Left renal pelvis (tissue), 4 donors: Measurements from ENCODE around the gene EMD. TPM values are rescaled to one million over a fixed set of nuclear protein-coding genes. Genes with fewer than 3 reads are reported as not detected.
"Not testable (repeated sequence)": the region's sequence is repeated elsewhere in the genome, so short reads cannot be mapped to it uniquely, and the experiment has no call there.

Source experiments
- DNase-seq, 4 donors: peaks; one replicate each; pipeline ENCODE4 v3.0.0-alpha.2; 2013; ENCODE audit warnings: low read depth in 4 of 4, low spot score in 3 of 4
- polyA plus RNA-seq, 4 donors: library from polyadenylated mRNA; unstranded; fragments of 120-200 nt; gene quantifications; one replicate each; pipeline ENCODE4 v1.2.1, GENCODE V29; 2013; ENCODE audit not compliant: insufficient read length in 4 of 4

Gene EMD
- polyA plus RNA-seq = 10 to 100 TPM; 59.5 to 75.9 (median 68.4) TPM

DNA sequence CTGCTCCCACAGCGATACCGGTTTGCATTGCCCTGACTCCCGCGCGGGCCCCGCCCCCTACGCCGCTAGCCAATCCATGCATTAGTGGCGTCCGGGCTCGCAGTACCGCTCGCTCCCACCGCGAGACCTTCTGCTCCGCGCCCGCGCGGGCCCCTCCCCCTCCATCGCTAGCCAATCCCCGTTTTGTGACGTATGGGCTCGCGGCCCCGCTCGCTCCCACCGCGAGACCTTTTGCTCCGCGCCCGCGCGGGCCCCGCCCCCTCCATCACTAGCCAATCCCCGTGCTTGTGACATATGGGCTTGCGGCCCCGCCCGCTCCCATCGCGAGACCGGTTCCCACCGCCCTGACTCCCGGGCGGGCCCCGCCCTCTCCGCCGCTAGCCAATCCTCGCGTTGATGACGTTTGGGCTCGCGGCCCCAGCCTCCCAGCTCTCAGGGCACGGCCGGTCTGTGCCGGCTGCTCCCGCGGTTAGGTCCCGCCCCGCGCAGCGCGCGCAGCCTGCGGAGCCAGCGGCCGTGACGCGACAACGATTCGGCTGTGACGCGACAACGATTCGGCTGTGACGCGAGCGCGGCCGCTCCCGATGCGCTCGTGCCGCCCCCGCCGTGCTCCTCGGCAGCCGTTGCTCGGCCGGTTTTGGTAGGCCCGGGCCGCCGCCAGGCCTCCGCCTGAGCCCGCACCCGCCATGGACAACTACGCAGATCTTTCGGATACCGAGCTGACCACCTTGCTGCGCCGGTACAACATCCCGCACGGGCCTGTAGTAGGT, at the start of gene EMD:
EMD (plus strand) TSS at position 497 of the 770 bp plus-strand sequence; CDS start at position 687, 190 bp downstream.
- peak; percentile 83 to 91 (median 88) for DNase-seq

DNA sequence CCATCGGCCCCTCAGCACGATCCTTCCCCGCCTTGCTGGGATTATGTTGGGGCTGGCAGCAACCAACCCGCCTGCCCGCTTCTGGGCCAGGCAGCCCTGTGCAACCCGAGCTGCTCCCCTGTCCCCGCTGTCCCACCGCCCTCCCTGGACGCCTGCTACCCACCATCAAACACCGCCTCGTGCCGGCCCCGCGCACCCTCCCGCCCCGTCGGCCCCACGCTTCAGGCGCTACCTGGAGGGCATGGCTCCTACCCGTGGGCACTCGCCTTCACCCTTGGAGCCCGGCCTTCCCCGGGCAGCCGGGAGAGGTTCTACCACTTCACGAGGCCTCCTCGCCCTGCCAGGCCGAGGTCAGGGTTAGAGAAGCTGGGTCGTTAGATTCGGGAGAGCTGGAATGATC, 46.5 kb upstream of the EMD start:
- no peak for DNase-seq

DNA sequence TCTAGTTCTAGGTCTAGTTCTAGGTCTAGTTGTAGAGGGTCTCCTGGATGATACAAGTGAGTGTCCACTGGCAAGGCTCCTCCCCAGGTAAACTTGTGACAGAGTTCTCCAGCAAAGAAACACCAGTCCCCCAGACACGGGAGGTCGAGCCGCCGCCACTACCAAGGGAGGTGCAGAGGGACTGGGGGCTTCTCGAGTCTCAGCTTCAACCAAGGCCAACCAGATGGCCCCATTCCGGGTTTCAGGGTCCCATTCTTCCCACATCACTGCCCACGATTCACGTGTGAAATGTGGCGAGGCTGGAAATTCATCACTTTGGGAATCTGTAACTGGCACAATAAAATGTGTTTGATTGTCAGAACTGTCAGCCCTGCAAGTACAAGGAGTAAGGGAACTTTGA, 46.0 kb upstream of the EMD start:
- no peak for DNase-seq

DNA sequence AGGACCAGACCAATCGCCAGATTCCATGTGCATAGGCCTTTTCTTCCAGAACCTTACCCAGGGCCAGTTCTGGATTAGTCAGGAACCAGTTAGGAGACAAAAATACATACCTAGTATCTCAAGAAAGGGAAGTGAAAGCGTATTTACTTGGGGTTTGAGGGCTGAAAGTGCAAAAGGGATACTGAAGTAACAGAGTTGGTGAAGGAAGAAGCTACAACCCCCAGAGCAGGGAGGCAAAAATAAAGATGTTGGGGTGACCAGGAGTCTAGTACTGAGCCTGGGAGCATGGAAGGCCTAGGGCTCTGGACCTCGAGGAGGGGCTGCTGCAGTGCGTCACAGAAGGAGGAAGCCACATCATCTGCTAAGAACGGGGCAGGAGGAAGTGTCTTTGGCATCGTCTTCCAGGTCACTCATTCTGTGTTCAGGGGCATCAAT, 45.2 kb upstream of the EMD start:
- DNase-seq = no peak

DNA sequence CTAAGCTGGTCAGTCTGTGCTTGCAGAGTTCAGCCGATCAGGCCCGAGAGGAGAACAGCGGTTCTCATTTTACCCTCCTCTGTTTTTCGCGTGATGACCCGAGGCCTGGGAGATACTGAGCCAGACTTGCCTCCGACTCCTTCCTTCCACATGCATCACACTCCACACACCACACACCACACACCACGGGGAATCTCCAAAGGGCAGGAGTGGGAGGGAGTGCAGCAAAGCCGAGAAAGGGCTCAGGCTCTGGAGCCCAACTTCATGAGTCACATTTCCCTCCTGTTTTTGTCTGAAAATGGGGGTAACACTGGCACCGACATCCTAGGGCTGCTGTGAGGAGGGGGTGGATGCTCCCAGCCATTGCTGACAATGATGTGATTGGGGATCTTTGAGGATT, 44.6 kb upstream of the EMD start:
- no peak for DNase-seq

DNA sequence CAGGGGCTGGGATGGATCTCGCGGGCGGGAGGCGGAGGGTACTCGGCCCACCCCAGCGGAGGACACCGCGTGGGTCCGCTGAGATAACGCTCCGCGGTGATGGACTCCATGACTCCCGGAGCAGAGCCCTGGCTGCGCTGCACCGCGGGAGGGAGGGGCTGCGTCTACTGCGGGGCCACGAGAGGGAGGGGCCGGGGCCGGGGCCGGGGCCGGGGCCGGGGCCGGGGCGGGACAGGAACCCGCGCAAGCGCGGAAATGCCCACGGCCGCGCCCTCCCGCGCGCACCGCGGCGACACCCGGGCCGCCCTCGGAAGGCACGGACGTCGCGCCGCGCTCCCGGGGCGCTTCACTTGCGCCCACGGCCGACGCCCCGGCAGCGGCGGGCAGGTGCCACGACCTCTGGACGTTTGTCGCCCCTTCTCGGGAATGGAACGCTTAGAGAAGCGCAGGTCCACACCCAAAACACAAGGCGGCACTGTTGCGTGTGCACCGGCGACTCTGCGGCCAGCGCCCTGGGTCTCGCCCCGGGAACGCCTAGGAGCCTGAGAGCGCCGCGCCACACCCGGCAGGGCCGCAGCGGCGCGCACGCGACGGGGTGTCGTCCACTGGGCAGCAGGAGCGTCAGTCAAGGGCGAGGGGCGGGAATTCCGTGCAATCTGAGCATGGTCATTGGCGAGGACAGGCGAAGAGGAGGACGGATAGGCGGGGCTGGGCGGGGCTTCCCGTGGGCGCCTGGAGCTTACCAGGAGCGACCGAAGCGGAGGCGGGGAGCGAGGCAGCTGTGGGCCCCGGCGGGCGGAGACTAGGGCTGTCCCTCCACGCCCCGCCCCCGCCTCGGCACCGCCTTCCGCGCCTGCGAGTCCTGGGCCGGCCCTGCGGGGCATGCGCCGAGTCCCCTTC, 37.4 kb upstream of the EMD start:
- DNase-seq = not testable (repeated sequence)

DNA sequence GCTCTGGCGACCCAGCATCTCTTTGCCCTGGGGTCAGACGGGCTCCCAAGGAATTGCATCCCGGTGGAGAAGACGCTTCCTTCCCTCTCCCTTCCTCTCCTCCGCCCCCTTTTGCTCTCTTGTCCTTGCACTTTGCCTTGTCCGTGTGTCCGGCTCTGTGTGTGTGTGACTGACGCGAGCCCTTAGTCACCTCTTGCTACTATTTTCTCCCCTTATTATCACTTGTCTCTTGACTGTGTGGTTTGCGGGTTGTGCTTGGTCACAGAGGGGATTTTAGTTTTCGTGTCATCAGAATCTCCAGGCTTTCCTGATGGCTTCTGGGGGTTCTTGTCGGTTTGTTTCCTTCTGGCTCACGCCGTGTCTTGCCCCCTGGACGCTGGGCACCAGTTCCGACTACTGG, 36.0 kb upstream of the EMD start:
- DNase-seq = not testable (repeated sequence)

DNA sequence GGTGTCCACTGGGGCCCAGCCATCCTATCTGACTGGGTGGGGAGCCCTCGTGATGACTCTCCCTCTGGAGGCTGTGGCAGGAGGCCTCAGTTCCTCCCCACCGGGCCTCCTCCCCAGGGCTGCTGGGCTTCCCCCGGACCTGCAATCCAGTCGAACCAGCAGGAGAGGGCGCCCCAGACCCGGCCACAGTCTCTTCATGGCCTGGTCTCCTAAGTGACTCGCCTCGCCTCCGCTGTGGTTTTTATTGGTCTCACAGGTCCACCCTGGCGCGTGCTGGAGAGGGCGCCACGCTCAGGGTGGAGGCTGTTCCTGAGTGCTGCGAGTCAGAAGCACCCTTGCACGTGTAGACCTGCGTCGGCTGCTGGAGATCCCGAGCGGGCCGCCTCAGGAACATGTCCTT, 35.5 kb upstream of the EMD start:
- not testable (repeated sequence) for DNase-seq

DNA sequence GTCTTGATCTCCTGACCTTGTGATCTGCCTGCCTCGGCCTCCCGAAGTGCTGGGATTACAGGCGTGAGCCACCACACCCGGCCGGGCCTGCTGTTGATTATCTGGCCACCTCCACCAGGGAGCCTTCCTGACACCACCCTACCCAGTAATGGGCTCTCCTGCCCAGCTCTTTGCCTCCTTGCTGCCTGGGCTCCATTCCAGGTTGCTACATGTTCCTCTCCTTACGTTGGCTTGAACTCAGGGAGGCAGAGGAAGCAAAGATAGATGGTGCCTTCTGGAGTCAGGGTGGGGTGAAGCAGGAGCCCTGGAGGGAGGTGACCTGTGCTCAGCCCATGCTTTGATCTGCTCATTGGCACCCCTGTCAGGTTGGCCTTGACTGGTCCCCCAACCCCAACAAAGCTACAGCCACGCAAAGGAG, 31.0 kb upstream of the EMD start:
- DNase-seq = no peak

DNA sequence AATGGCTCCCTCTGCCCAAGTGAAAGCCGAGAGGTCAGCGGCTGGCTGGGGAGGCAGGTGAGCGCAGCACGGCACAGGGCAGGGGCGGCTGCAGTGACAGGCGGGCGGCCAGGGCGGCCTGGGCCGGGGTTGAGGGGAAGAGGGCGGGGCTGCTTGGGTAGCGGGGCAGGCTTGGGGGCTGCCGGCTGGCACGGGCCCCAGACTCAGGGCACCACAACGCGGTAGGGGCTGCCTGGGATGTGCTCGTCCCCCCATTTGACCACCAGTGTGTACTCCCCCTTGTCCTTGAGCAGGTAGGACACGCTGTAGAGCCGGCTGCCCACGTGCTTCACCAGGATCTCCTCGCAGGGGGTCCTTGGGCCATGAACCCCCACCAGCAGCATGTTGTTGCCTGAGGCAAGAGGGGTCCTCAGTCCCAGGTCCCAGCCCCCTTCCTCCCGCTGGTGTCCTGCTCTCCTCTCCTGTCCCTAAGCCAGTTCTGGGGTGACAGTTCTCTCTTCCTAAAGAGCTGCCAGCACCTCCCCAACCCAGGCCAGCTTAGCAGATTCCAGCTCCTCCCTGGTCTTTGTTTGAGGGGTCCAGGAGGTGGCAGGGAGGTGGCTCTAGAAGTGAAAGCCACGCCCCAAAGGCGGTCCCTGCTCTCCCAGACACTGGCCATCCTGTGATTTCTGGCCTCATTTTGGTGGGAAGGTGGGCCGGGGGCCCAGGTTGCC, 30.3 kb upstream of the EMD start:
- no peak for DNase-seq

DNA sequence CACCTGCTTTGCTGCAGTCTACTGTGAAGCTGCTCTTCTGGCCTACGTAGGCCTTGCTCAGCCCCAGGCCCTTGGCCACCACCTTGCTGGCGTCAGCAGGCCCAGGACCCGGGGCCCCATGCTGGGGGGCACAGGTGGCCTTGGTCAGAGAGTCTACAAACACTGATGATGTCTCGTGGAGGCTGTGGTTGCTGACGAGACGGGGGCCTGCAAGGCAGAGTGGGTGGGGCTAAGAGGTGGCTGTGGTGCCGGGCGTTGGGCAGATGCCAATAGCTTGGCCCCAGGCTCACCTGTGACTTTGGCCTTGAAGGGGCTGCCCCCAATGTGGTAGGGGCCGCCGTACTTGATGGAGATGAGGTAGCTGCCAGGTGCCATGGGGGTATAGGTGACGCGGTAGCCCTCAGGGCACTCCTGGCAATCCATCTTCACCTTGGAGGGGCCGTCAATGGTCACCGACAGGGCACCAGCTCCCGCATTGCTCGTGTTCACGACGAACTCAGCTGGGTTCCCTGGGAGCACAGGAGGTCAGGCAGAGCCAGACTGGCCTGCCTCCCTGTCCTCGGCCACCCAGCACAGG, 29.6 kb upstream of the EMD start:
- DNase-seq = no peak

DNA sequence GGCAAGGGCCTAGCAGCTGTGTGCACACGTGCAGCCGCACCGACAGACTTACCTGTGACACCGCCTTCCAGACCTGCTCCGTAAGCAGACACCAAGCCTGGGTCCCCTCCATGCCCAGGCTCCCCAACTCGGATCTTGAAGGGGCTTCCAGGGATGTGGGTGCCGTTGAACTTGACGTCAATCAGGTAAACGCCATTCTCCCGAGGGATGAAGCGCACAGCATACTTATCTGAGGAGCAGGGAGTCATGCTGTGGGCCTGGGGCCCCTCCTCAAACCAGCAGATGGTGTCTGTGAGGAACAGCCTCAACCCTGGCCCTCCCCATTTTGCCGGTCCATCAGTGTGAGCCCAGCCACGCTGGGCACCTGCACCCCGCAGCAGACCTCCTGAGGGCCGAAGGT, 29.1 kb upstream of the EMD start:
- no peak for DNase-seq

DNA sequence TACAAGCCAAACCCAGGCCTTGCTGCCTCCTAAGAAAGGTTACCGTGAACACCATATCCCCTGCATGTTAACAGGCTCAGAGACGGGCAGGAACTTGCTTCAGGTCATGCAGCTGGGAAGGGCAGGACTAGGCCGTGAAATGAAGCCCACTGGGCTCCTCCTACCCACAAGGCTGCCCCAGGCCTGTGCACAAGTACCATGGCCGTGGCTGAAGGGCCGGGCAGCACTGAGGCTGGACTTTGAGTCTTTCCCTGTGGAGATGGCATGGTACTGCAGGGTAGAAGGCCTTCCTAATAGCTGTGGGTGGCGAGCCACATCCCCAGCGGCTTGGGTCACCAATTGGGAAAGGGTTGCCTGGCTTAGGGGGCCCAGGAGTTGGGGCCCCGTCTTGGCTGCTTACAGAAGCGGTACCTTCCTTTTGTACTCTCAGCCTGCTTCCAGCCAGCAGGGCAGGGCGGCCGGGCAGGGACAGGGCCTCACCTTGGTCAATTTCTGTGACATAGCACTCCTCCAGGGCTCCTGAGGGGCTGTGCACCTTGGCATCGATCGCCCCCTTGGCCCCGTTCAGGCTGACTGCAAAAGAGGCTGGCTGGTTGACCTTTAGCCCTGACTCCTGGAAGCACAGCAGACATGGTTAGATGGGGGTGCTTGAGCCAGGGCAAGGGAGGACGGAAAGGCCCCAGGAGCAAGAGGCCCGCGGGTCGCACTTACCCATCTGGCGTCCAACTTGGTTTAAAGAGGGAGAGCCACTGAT, 28.5 kb upstream of the EMD start:
- no peak for DNase-seq

DNA sequence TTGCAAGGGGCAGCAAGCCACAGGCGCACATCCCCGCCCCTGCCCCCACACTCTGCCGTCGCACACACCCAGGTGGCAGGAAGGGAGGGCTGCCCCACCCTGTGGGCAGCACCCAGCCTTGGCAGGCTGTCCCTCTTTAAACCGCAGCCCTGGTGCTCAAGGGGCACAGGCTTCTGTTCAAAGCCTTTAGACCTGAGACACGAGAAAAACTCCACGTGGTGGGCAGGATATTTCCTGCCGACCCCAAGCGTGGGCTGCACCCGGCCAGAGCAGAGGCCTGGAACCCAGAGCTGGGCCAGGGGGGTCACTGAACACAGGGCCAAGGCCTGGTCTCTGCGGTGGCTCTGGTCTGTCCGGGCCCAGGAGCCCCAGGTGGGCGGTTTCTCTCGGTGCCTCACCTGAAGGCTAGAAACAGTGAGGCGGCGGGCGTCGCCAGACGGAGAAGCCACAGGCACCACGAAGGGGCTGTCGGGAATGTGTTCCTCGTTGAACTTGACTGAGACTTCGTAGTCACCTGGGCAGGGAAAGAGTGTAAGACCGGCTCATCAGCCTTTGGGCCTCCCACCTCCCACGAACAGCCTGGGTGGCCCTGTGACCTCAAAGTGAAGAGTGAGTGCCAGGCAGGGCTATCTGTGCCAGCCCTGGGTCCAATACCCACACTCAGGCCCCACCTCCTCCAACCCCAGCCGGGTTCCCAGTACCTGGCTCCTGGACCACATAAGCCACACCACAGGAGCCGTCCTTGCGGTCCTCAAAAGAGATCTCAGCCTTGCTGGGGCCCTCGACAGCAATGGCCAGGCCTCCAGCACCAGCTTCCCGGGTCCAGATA, 27.7 kb upstream of the EMD start:
- DNase-seq = no peak

DNA sequence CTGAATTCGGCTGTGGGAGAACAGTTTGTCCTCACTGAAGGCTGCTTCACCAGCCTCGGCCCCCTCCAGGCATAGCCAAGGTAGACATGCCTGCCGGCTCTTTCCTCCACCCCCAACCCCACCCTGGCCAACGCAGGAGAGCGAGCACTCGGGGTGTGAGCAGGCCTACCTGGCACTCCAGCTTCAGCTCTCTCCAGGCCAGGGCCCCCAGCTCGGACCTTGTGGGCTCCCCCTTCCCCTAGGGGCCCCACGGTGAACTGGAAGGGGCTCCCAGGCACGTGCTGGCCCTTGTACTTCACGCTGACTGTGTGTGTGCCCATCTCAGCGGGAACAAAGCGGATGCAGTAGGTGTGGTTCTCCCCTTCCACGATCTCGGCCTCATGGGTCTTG, 27.1 kb upstream of the EMD start:
- DNase-seq = no peak

DNA sequence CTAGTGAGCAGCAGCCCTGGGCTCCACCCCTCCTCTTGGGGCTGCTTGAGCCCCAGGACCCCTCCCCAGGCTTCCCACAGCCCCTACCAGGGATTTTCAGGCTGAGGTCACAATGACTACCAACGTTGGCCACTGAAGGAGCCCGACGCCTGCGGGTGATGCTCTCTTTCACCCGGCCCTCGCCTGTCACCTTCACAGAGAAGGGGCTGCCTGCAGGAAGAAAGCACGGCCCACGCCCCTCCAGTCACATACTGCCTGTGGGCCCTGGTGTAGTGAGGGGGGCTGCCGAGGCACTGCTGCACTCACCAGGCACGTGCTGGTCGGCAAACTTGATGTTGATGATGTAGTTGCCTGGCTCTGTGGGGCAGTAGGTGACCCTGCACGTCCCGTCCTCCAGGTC, 26.6 kb upstream of the EMD start:
- no peak for DNase-seq

DNA sequence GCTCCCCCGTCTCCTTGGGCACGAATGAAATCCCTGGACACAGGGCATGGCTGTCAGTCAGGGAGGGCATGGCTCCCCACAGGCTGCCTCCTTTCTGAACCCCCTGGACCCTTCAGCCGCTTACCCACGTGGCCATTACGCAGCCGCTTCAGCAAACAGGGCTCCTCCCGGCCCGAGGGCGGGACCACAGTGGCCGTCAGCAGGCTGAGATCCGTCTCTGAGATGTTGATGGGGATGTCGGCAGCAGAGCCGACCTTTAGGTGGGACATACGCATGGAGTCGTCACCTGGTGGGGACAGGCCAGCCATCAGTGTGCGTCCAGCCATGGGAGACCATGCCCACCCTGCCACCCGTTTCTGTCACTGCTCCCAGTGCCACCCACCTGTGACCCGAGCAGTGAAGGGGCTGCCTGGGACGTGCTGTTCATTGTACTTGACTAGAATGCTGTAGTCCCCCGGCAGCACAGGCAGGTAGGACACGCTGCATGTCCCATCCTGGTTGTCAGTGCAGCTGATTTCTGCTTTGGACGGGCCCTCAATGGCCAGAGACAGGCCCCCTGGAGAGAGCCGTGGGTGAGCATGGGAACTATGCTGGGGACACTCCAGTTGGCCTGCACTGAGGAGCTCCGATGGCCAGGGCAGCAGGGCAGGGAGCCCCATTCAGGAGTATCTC, 25.8 kb upstream of the EMD start:
- DNase-seq = no peak

DNA sequence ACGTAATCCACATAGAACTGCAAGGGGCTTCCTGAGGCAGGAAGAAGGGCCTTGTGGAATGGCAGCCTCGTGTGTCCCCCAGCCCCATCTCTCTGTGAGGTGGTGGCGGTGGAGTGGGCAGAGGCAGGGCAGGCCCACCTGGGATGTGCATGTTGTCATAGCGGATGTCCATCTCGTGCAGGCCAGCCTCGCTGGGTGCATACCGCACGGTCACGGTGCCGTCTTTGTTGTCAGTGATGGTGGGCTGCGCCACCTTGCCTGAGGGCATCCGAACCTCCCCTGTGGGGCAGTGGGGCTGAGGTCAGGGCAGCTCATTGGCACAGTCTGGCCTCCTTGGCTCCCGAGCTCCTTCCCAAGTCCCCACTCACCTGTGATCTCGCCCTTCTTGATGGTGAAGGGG, 25.1 kb upstream of the EMD start:
- DNase-seq = no peak

DNA sequence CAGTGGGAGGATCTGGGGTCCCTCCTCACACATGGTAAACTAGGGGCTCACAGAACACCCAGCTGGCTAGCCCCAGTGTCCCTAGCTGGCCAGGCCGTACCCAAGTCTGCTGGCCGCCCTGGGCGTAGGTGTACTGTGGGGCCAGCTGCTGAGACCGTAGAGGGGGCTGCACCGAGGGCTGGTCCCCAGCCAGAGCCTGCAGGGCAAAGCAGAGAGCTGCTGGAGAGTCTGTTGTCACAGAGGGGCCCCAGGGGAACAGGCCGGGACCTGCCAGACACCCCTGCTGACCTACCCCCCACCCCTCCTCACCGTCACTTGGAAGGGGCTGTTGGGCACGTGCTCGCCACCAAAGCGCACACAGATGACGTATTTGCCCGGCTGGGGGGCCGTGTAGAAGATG, 24.6 kb upstream of the EMD start:
- DNase-seq = no peak
